Natural killer cell (primary cell): ENCODE results near the gene FAM219B. TPM values are rescaled to one million over a fixed set of nuclear protein-coding genes. Genes with fewer than 3 reads are reported as not detected.

Experiments used
- ATAC-seq, 3 donors: fragments of 150-1000 bp in 2 of 3; fragments of 200-7000 bp in 1 of 3; cut with Tn5 transposase; 1 replicate in 1 of 3; 2 replicates in 2 of 3; pipeline ENCODE4 v1.10.0; 2021; ENCODE audit warnings: mild to moderate bottlenecking in 2 of 3, moderate library complexity in 2 of 3
- DNase-seq, 2 donors: peaks; one replicate each; pipeline versions ENCODE4 v3.0.0 to v3.0.0-alpha.2; 2013 to 2021; ENCODE audit warnings: mixed read lengths in 1 of 2
- H3K27ac ChIP-seq: one replicate; pipeline ENCODE4 v1.5.1; 2013; ENCODE audit warnings: mild to moderate bottlenecking, low read length
- H3K27me3 ChIP-seq: one replicate; pipeline ENCODE4 v1.6.1; 2013; ENCODE audit warnings: low read length; ENCODE audit not compliant: control insufficient read depth, insufficient read depth
- H3K36me3 ChIP-seq: one replicate; pipeline ENCODE4 v1.6.1; 2013; ENCODE audit warnings: low read length; ENCODE audit not compliant: control insufficient read depth, insufficient read depth
- H3K4me1 ChIP-seq: one replicate; pipeline ENCODE4 v1.6.1; 2013; ENCODE audit warnings: low read length; ENCODE audit not compliant: control insufficient read depth, insufficient read depth
- H3K4me3 ChIP-seq: one replicate; pipeline ENCODE4 v1.5.1; 2013; ENCODE audit warnings: low read length
- H3K9me3 ChIP-seq: one replicate; pipeline ENCODE4 v1.6.1; 2013; ENCODE audit warnings: low read length; ENCODE audit not compliant: control insufficient read depth, insufficient read depth
- H3K27ac Mint-ChIP-seq, 2 donors: one replicate each; pipeline ENCODE4 v1.8.0; 2022; ENCODE audit warnings: mild to moderate bottlenecking in 2 of 2, mixed read lengths in 2 of 2, moderate library complexity in 1 of 2
- H3K27me3 Mint-ChIP-seq, 2 donors: one replicate each; pipeline ENCODE4 v1.8.0; 2022; ENCODE audit warnings: low read depth in 2 of 2, mixed read lengths in 2 of 2
- H3K36me3 Mint-ChIP-seq: one replicate; pipeline ENCODE4 v1.8.0; 2022; ENCODE audit warnings: mixed read lengths
- H3K4me1 Mint-ChIP-seq, 2 donors: one replicate each; pipeline ENCODE4 v1.8.0; 2022; ENCODE audit warnings: mixed read lengths in 2 of 2
- H3K4me3 Mint-ChIP-seq: one replicate; pipeline ENCODE4 v1.8.0; 2022; ENCODE audit warnings: mild to moderate bottlenecking, moderate library complexity, mixed read lengths
- H3K9me3 Mint-ChIP-seq, 2 donors: one replicate each; pipeline ENCODE4 v1.8.0; 2022; ENCODE audit warnings: mixed read lengths in 2 of 2
- WGBS: methylation state at CpG from one replicate; pipeline ENCODE4 v1.1.7; 2013; ENCODE audit warnings: missing lambda C conversion rate; ENCODE audit not compliant: insufficient coverage; 5-methylcytosine and 5-hydroxymethylcytosine counted together
- intact Hi-C: fragments of 100-400 bp; cut with micrococcal nuclease; formaldehyde crosslinking; loops from one replicate; pipeline ENCODE4 v1.14.2; 2022
- total RNA-seq, 4 donors: library from RNA; stranded (reverse); fragments of 120-200 nt in 1 of 4; gene quantifications; one replicate each; pipeline versions ENCODE4 v1.2.3 to v1.2.4, GENCODE V29; 2013 to 2022
- TF ChIP-seq, protein P1 (sequence below): fragments of 200-600 bp; IDR thresholded peaks from one replicate; pipeline ENCODE4 v1.8.0; 2022; ENCODE audit warnings: antibody characterized with exemption

The FAM219B gene
- total RNA-seq, 3 donors from 2014 or later (not counting 1 experiment from before 2014, with no cell fraction given): 63.5 to 107 (median 69.0) TPM

DNA sequence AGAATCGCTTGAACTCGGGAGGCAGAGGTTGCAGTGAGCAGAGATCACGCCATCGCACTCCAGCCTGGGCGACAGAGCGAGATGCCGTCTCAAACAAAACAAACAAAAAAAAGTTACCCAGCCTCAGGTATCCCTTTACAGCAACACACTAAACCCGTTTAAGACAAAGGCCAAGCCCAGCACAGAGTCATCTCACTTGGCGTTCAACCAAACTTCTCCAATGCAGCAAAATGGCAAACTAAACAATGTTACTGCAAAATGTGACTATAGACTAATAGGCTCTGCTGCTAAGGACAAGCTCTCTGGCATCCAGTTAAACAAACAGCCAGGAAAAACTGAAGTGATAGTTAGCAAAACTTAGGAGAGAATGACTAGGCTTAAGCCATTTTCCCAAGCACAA is 6.4 kb upstream of the FAM219B start:
- 91% methylated on average over 9 of the region's 9 CpGs for WGBS
- no peaks in the 10 kb centered on the region for H3K4me1 ChIP-seq
- intact Hi-C loops: no loop called here
- Mint-ChIP-seq H3K27ac (no peak overlapping the region), H3K4me1 (no peaks in the 10 kb centered on the region), H3K9me3 (no peaks in the 10 kb centered on the region), H3K4me3 (no peak overlapping the region), H3K27me3 (no peaks in the 10 kb centered on the region), H3K36me3 (no peaks in the 10 kb centered on the region)
- TF ChIP-seq, protein P1, sequence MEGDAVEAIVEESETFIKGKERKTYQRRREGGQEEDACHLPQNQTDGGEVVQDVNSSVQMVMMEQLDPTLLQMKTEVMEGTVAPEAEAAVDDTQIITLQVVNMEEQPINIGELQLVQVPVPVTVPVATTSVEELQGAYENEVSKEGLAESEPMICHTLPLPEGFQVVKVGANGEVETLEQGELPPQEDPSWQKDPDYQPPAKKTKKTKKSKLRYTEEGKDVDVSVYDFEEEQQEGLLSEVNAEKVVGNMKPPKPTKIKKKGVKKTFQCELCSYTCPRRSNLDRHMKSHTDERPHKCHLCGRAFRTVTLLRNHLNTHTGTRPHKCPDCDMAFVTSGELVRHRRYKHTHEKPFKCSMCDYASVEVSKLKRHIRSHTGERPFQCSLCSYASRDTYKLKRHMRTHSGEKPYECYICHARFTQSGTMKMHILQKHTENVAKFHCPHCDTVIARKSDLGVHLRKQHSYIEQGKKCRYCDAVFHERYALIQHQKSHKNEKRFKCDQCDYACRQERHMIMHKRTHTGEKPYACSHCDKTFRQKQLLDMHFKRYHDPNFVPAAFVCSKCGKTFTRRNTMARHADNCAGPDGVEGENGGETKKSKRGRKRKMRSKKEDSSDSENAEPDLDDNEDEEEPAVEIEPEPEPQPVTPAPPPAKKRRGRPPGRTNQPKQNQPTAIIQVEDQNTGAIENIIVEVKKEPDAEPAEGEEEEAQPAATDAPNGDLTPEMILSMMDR: no peak
- ATAC-seq (no peak), DNase-seq (no peak)
- H3K9me3 ChIP-seq: no peaks in the 10 kb centered on the region
- no peak overlapping the region for H3K4me3 ChIP-seq
- H3K27ac ChIP-seq: no peak overlapping the region
- no peaks in the 10 kb centered on the region for H3K27me3 ChIP-seq
- peaks cover 24% of the 10 kb centered on the region for H3K36me3 ChIP-seq

- Histone ChIP-seq H3K36me3 (peaks cover 15% of the 10 kb centered on the region), H3K9me3 (no peaks in the 10 kb centered on the region), H3K27ac (no peak overlapping the region), H3K4me3 (no peak overlapping the region), H3K4me1 (peaks cover 24% of the 10 kb centered on the region), H3K27me3 (no peaks in the 10 kb centered on the region)
- TF ChIP-seq, protein P1: no peak
- DNase-seq (no peak), ATAC-seq (no peak)
- intact Hi-C loops: loop anchor here (5.0 kb wide), 1 partner anchor 66 kb away; the partner anchor contains the start of gene ULK3
- Mint-ChIP-seq H3K27me3 (no peaks in the 10 kb centered on the region), H3K9me3 (no peaks in the 10 kb centered on the region), H3K36me3 (no peaks in the 10 kb centered on the region), H3K27ac (no peak overlapping the region), H3K4me1 (peaks cover 20 to 30% of the 10 kb centered on the region in 2 donors), H3K4me3 (no peak overlapping the region)
- WGBS: 96% methylated on average over 4 of the region's 4 CpGs
Observed at GRCh38 chr15:74908635-74909034, 2.0 kb upstream of the FAM219B start.

GRCh38 chr15:74907163-74907870 is 666 bp upstream of the FAM219B start:
- Mint-ChIP-seq H3K27ac (peak overlapping the region; percentile 93 to 96), H3K4me3 (peak overlapping the region; percentile 98), H3K36me3 (no peaks in the 10 kb centered on the region), H3K27me3 (no peaks in the 10 kb centered on the region), H3K4me1 (peaks cover 20 to 30% of the 10 kb centered on the region in 2 donors), H3K9me3 (no peaks in the 10 kb centered on the region)
- H3K4me3 ChIP-seq: peak overlapping the region; percentile 90
- H3K9me3 ChIP-seq: no peaks in the 10 kb centered on the region
- TF ChIP-seq, protein P1: no peak
- intact Hi-C loops: loop anchor here (2.0 to 5.0 kb wide), 3 partner anchors 17 to 65 kb away; partner anchors contain the start of genes COX5A, MPI and ULK3
- H3K4me1 ChIP-seq: peaks cover 24% of the 10 kb centered on the region
- 55% methylated on average over 8 of the region's 8 CpGs for WGBS
- H3K27me3 ChIP-seq: no peaks in the 10 kb centered on the region
- ATAC-seq (peak in 2 of 3 donors; percentile 4 to 19), DNase-seq (no peak)
- peak overlapping the region; percentile 70 for H3K27ac ChIP-seq
- peaks cover 23% of the 10 kb centered on the region for H3K36me3 ChIP-seq
